Keratinocyte (primary cell): Measurements from ENCODE around the gene ADGRV1. TPM values are rescaled to one million over a fixed set of nuclear protein-coding genes. Genes with fewer than 3 reads are reported as not detected.
A peak's percentile ranks its signal among the peaks of the same experiment; 100 is the strongest.
"Not testable (repeated sequence)": the region's sequence is repeated elsewhere in the genome, so short reads cannot be mapped to it uniquely, and the experiment has no call there.

ENCODE experiments used
- DNase-seq: peaks from one replicate; pipeline ENCODE4 v3.0.0-alpha.2; 2011; ENCODE audit warnings: low read depth, missing footprints, low spot score
- FAIRE-seq: peaks from 2 replicates; lab custom pipeline; 2011; peaks lifted over from hg19 to GRCh38; lab: Jason Lieb, UNC
- H2AFZ ChIP-seq: 2 replicates; pipeline ENCODE4 v1.6.0; 2012; ENCODE audit warnings: low read length, control low read depth, inconsistent platforms; ENCODE audit not compliant: control insufficient read depth
- H3K27ac ChIP-seq: 2 replicates; pipeline ENCODE4 v1.5.1; 2011; ENCODE audit warnings: low read length; ENCODE audit not compliant: control insufficient read depth, insufficient read depth
- H3K27me3 ChIP-seq: 3 replicates; pipeline ENCODE4 v1.6.0; 2011; ENCODE audit warnings: low read length; ENCODE audit not compliant: control insufficient read depth, insufficient read depth; ENCODE audit errors: extremely low read depth
- H3K36me3 ChIP-seq, 2 experiments: 2 replicates in 1 of 2; 3 replicates in 1 of 2; pipeline ENCODE4 v1.5.1; 2011; ENCODE audit warnings: low read length in 2 of 2, mild to moderate bottlenecking in 1 of 2; ENCODE audit not compliant: control insufficient read depth in 2 of 2, insufficient read depth in 2 of 2; ENCODE audit errors: extremely low read depth in 1 of 2
- H3K4me1 ChIP-seq: 3 replicates; pipeline ENCODE4 v1.5.1; 2011; ENCODE audit warnings: low read length; ENCODE audit not compliant: control insufficient read depth, insufficient read depth; ENCODE audit errors: extremely low read depth
- H3K4me2 ChIP-seq: 3 replicates; pipeline ENCODE4 v1.6.0; 2011; ENCODE audit warnings: low read depth, low read length; ENCODE audit not compliant: control insufficient read depth, insufficient read depth; ENCODE audit errors: extremely low read depth
- H3K4me3 ChIP-seq, 3 experiments: fragments of 200-600 bp in 1 of 3; sonication (generic) in 1 of 3; 2 replicates in 2 of 3; 3 replicates in 1 of 3; pipeline ENCODE4 v1.5.1; 2011 to 2016; ENCODE audit warnings: low read length in 3 of 3, mild to moderate bottlenecking in 3 of 3, control low read depth in 2 of 3, inconsistent platforms in 1 of 3, low read depth in 1 of 3, mixed read lengths in 1 of 3, mixed run types in 1 of 3, moderate library complexity in 1 of 3; ENCODE audit not compliant: control insufficient read depth in 2 of 3, insufficient read depth in 2 of 3; ENCODE audit errors: extremely low read depth in 1 of 3
- H3K79me2 ChIP-seq: 2 replicates; pipeline ENCODE4 v1.6.0; 2012; ENCODE audit warnings: low read length; ENCODE audit not compliant: control insufficient read depth, insufficient read depth
- H3K9ac ChIP-seq: 3 replicates; pipeline ENCODE4 v1.6.0; 2011; ENCODE audit warnings: low read length; ENCODE audit not compliant: control insufficient read depth, insufficient read depth; ENCODE audit errors: extremely low read depth
- H3K9me1 ChIP-seq: 3 replicates; pipeline ENCODE4 v1.6.0; 2011; ENCODE audit warnings: low read length; ENCODE audit not compliant: control insufficient read depth, insufficient read depth; ENCODE audit errors: extremely low read depth
- H3K9me3 ChIP-seq: 2 replicates; pipeline ENCODE4 v1.5.1; 2012; ENCODE audit warnings: low read depth, low read length; ENCODE audit not compliant: control insufficient read depth
- H4K20me1 ChIP-seq: 3 replicates; pipeline ENCODE4 v1.6.0; 2011; ENCODE audit warnings: low read length; ENCODE audit not compliant: control insufficient read depth, insufficient read depth; ENCODE audit errors: extremely low read depth
- CTCF ChIP-seq, 3 experiments: IDR thresholded peaks in 1 of 3; conservative IDR thresholded peaks in 1 of 3; optimal IDR thresholded peaks in 1 of 3; 2 replicates in 2 of 3; 3 replicates in 1 of 3; pipeline versions ENCODE3 to v1.5.1; 2011; ENCODE audit warnings: low read length in 3 of 3, mild to moderate bottlenecking in 3 of 3, moderate library complexity in 2 of 3, control low read depth in 1 of 3, inconsistent platforms in 1 of 3; ENCODE audit not compliant: insufficient read depth in 2 of 3; ENCODE audit errors: extremely low read depth in 1 of 3
- EZH2 ChIP-seq: IDR thresholded peaks from one replicate; pipeline ENCODE4 v1.6.1; 2012; ENCODE audit warnings: inconsistent platforms, mild to moderate bottlenecking, low read length, moderate library complexity
- dilution Hi-C: fragments of 300-500 bp; cut with MboI; formaldehyde crosslinking; loops from one replicate; pipeline ENCODE4 v1.7.0; 2020; ENCODE audit warnings: low sequenced_read_pairs; ENCODE audit not compliant: extremely low pct_ligation_motif_present
- polyA plus RNA-seq, 5 experiments: library from polyadenylated mRNA; depleted of rRNA in 3 of 5; stranded (reverse) in 3 of 5; stranded (forward) in 1 of 5; unstranded in 1 of 5; fragments of >200 nt; gene quantifications; 1 replicate in 1 of 5; 2 replicates in 3 of 5; 3 replicates in 1 of 5; pipeline versions ENCODE4 v1.2.1 to v1.2.3, GENCODE V29; 2011 to 2012; ENCODE audit warnings: missing spikeins in 2 of 5, low read depth in 1 of 5, low replicate concordance in 1 of 5

The ADGRV1 gene
- polyA plus RNA-seq, 1 donor (not counting 4 experiments of a cell fraction or from before 2014, with no cell fraction given), result 0.05 TPM

GRCh38 chr5:90792725-90793124 is 234.1 kb downstream of the ADGRV1 start:
- no peak overlapping the region for H3K4me2 ChIP-seq
- dilution Hi-C loops, result no loop called here
- H3K9me1 ChIP-seq, result no peaks in the 10 kb centered on the region
- H3K27me3 ChIP-seq, result no peaks in the 10 kb centered on the region
- H3K36me3 ChIP-seq, result no peaks in the 10 kb centered on the region
- no peaks in the 10 kb centered on the region for H3K4me1 ChIP-seq
- FAIRE-seq, result no peak
- no peak for TF ChIP-seq CTCF (optimal IDR thresholded peaks at IDR 0.05 in 1 of 3, IDR thresholded peaks at IDR 0.05 in 1 of 3, conservative IDR thresholded peaks at IDR 0.05 in 1 of 3; ENCODE audit: extremely low read depth in 1 of 3, insufficient read depth in 2 of 3, low read length in 3 of 3)
- H3K9me3 ChIP-seq, result no peaks in the 10 kb centered on the region
- no peak overlapping the region for H2AFZ ChIP-seq
- no peak for DNase-seq
- H4K20me1 ChIP-seq, result no peaks in the 10 kb centered on the region
- H3K79me2 ChIP-seq, result no peaks in the 10 kb centered on the region
- H3K9ac ChIP-seq, result no peak overlapping the region
- no peak overlapping the region for H3K4me3 ChIP-seq
- no peak overlapping the region for H3K27ac ChIP-seq

GRCh38 chr5:90793183-90793582 is 234.6 kb downstream of the ADGRV1 start:
- H4K20me1 ChIP-seq, result no peaks in the 10 kb centered on the region
- no peak overlapping the region for H3K27ac ChIP-seq
- H3K4me3 ChIP-seq, result no peak overlapping the region
- DNase-seq (no peak), FAIRE-seq (no peak)
- dilution Hi-C loops, result no loop called here
- no peak overlapping the region for H3K4me2 ChIP-seq
- H2AFZ ChIP-seq, result no peak overlapping the region
- H3K9ac ChIP-seq, result no peak overlapping the region
- no peaks in the 10 kb centered on the region for H3K9me1 ChIP-seq
- TF ChIP-seq CTCF (optimal IDR thresholded peaks at IDR 0.05 in 1 of 3, IDR thresholded peaks at IDR 0.05 in 1 of 3, conservative IDR thresholded peaks at IDR 0.05 in 1 of 3; ENCODE audit: extremely low read depth in 1 of 3, insufficient read depth in 2 of 3, low read length in 3 of 3) (peak in 1 of 3 experiments; percentile 2), EZH2 (no peak)
- no peaks in the 10 kb centered on the region for H3K4me1 ChIP-seq
- no peaks in the 10 kb centered on the region for H3K79me2 ChIP-seq
- H3K27me3 ChIP-seq, result no peaks in the 10 kb centered on the region
- no peaks in the 10 kb centered on the region for H3K36me3 ChIP-seq
- no peaks in the 10 kb centered on the region for H3K9me3 ChIP-seq

- H2AFZ ChIP-seq, H3K4me3 ChIP-seq, FAIRE-seq, H3K9me1 ChIP-seq, DNase-seq, H3K36me3 ChIP-seq, dilution Hi-C loops, H3K4me1 ChIP-seq, H3K27me3 ChIP-seq, H3K4me2 ChIP-seq, H3K27ac ChIP-seq, H3K9me3 ChIP-seq, H3K79me2 ChIP-seq, H4K20me1 ChIP-seq, H3K9ac ChIP-seq: not testable (repeated sequence)
Observed at GRCh38 chr5:90796919-90797318, 238.3 kb downstream of the ADGRV1 start.

- H2AFZ ChIP-seq, dilution Hi-C loops, H3K79me2 ChIP-seq, H3K36me3 ChIP-seq, DNase-seq, H3K9me3 ChIP-seq, H3K9ac ChIP-seq, H3K27ac ChIP-seq, H3K27me3 ChIP-seq, H3K9me1 ChIP-seq, H3K4me1 ChIP-seq, H3K4me3 ChIP-seq, H3K4me2 ChIP-seq, H4K20me1 ChIP-seq, FAIRE-seq: not testable (repeated sequence)
Observed at GRCh38 chr5:90800082-90800481, 241.5 kb downstream of the ADGRV1 start.
